ENCODE data around the gene CGREF1. TPM values are rescaled to one million over a fixed set of nuclear protein-coding genes. Genes with fewer than 3 reads are reported as not detected.
A peak's percentile ranks its signal among the peaks of the same experiment; 100 is the strongest.

Gene CGREF1
- total RNA-seq, 5 donors from 2014 or later (not counting 1 experiment from before 2014, with no cell fraction given): 0.21 to 1.1 (median 0.34) TPM; not detected in 1

GRCh38 chr2:27059141-27059820 lies 59.6 kb downstream of the CGREF1 start:
- no peak for ATAC-seq (replicated peaks in 1 of 4)
- Histone ChIP-seq H3K9me3 (no peaks in the 10 kb centered on the region), H3K36me3 (ENCODE audit: control insufficient read depth in 2 of 2, extremely low read depth in 1 of 2, insufficient read depth in 1 of 2, low read length in 1 of 2) (peaks cover 8 to 39% of the 10 kb centered on the region in 2 donors), H3K27ac (ENCODE audit: low read length) (no peak overlapping the region), H3K4me3 (ENCODE audit: control insufficient read depth in 1 of 2, extremely low read depth in 1 of 2, low read length in 1 of 2) (no peak overlapping the region), H3K4me1 (ENCODE audit: control insufficient read depth in 1 of 2, extremely low read depth in 1 of 2, insufficient read depth in 2 of 2, low read length in 2 of 2) (no peaks in the 10 kb centered on the region), H3K27me3 (replicated peaks in 1 of 2; ENCODE audit: control insufficient read depth in 2 of 2, extremely low read depth in 1 of 2, insufficient read depth in 2 of 2, low read length in 1 of 2) (no peaks in the 10 kb centered on the region)
- 96% methylated on average over 12 of the region's 15 CpGs for WGBS (ENCODE audit: insufficient coverage)
- CTCF ChIA-PET: no interaction called here
- Mint-ChIP-seq H3K36me3 (peaks cover 12% of the 10 kb centered on the region), H3K27me3 (no peaks in the 10 kb centered on the region), H3K4me3 (no peak overlapping the region), H3K27ac (no peak overlapping the region), H3K9me3 (no peaks in the 10 kb centered on the region), H3K4me1 (peaks cover 0 to 18% (median 8%) of the 10 kb centered on the region in 3 donors)
- POLR2A ChIA-PET: no interaction called here
- DNase-seq: no peak

- POLR2A ChIA-PET: interaction anchor here in 1 of 2 donors (0.5 to 0.7 kb wide), 3 partner anchors 10 to 26 kb away, joined by 3 to 5 read pairs (median 5); no protein-coding TSS in a partner anchor
- H3K27me3 Mint-ChIP-seq: no peaks in the 10 kb centered on the region
- no peaks in the 10 kb centered on the region for H3K4me1 ChIP-seq (ENCODE audit: control insufficient read depth in 1 of 2, extremely low read depth in 1 of 2, insufficient read depth in 2 of 2, low read length in 2 of 2)
- peaks cover 12% of the 10 kb centered on the region for H3K36me3 Mint-ChIP-seq
- peaks cover 8 to 40% of the 10 kb centered on the region in 2 donors for H3K36me3 ChIP-seq (ENCODE audit: control insufficient read depth in 2 of 2, extremely low read depth in 1 of 2, insufficient read depth in 1 of 2, low read length in 1 of 2)
- no peaks in the 10 kb centered on the region for H3K9me3 Mint-ChIP-seq
- no peak overlapping the region for H3K4me3 ChIP-seq (ENCODE audit: control insufficient read depth in 1 of 2, extremely low read depth in 1 of 2, low read length in 1 of 2)
- no peak overlapping the region for H3K4me3 Mint-ChIP-seq
- no peaks in the 10 kb centered on the region for H3K9me3 ChIP-seq
- H3K27ac ChIP-seq (ENCODE audit: low read length): no peak overlapping the region
- no peaks in the 10 kb centered on the region for H3K27me3 ChIP-seq (replicated peaks in 1 of 2; ENCODE audit: control insufficient read depth in 2 of 2, extremely low read depth in 1 of 2, insufficient read depth in 2 of 2, low read length in 1 of 2)
- DNase-seq (no peak), ATAC-seq (replicated peaks in 1 of 4) (no peak)
- no peak overlapping the region for H3K27ac Mint-ChIP-seq
- peaks cover 0 to 15% (median 3%) of the 10 kb centered on the region in 3 donors for H3K4me1 Mint-ChIP-seq
- CTCF ChIA-PET: no interaction called here
- 95% methylated on average over 8 of the region's 10 CpGs for WGBS (ENCODE audit: insufficient coverage)
Measured at GRCh38 chr2:27058210-27058609, 60.7 kb downstream of the CGREF1 start.

DNA sequence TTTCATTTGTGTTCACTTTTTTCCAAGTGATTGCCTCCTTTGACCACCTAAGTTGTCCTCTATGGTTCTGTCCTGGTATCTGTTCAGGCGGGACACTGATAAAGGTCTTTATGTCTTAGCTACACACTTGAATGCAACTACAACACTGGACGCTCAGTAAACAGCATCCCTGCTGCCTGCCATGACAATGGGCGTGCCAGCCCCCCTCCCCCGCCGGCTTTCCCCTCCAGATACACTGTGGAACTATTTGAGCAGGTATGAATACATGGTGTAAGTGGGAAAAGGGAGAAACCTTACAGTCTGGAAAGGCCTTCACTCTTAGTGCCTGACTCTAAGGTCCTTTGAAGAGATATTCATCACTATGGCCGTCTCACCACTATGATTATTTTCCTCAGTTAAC lies 61.7 kb downstream of the CGREF1 start:
- no peak for DNase-seq
- peaks cover 12% of the 10 kb centered on the region for H3K36me3 Mint-ChIP-seq
- Histone ChIP-seq H3K36me3 (ENCODE audit: control insufficient read depth in 2 of 2, extremely low read depth in 1 of 2, insufficient read depth in 1 of 2, low read length in 1 of 2) (peaks cover 8 to 35% of the 10 kb centered on the region in 2 donors), H3K4me1 (ENCODE audit: control insufficient read depth in 1 of 2, extremely low read depth in 1 of 2, insufficient read depth in 2 of 2, low read length in 2 of 2) (peaks cover 0 to 2% of the 10 kb centered on the region in 2 experiments), H3K27ac (ENCODE audit: low read length) (no peak overlapping the region), H3K4me3 (ENCODE audit: control insufficient read depth in 1 of 2, extremely low read depth in 1 of 2, low read length in 1 of 2) (no peak overlapping the region), H3K27me3 (replicated peaks in 1 of 2; ENCODE audit: control insufficient read depth in 2 of 2, extremely low read depth in 1 of 2, insufficient read depth in 2 of 2, low read length in 1 of 2) (no peaks in the 10 kb centered on the region), H3K9me3 (no peaks in the 10 kb centered on the region)
- no peak overlapping the region for H3K27ac Mint-ChIP-seq
- no CpG with 5 or more reads among the region's 6 CpGs for WGBS (ENCODE audit: insufficient coverage)
- H3K9me3 Mint-ChIP-seq: no peaks in the 10 kb centered on the region
- CTCF ChIA-PET: no interaction called here
- H3K4me3 Mint-ChIP-seq: no peak overlapping the region
- no peak for ATAC-seq (replicated peaks in 1 of 4)
- H3K4me1 Mint-ChIP-seq: peaks cover 3 to 16% (median 4%) of the 10 kb centered on the region in 3 donors
- H3K27me3 Mint-ChIP-seq: no peaks in the 10 kb centered on the region
- POLR2A ChIA-PET: no interaction called here

DNA sequence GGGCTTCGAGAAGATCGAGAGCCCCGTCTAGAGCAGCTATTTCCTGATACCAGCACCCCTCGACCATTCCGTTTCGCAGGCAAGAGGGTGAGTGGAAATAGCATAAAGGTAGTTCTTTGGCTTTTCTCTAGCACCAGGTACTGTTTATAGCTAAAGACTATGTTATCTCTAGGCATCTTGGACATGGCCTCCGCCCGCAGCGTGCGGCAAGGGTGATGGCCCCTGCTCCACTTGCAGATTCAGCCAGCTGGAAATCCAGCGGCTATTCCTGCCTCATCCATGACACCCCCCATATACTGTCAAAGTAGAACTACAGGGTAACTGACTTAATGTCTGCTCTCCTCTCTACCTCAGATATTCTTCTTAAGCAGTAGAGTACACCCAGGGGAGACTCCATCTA lies 64.2 kb downstream of the CGREF1 start:
- DNase-seq (no peak), ATAC-seq (replicated peaks in 1 of 4) (no peak)
- Mint-ChIP-seq H3K4me3 (no peak overlapping the region), H3K27me3 (peaks cover 9 to 10% of the 10 kb centered on the region in 2 donors), H3K4me1 (peaks cover 12 to 36% (median 14%) of the 10 kb centered on the region in 3 donors), H3K27ac (no peak overlapping the region), H3K36me3 (peaks cover 18% of the 10 kb centered on the region), H3K9me3 (no peaks in the 10 kb centered on the region)
- WGBS (ENCODE audit: insufficient coverage): 89% methylated on average over 7 of the region's 11 CpGs
- H3K9me3 ChIP-seq: no peaks in the 10 kb centered on the region
- no peak overlapping the region for H3K4me3 ChIP-seq (ENCODE audit: control insufficient read depth in 1 of 2, extremely low read depth in 1 of 2, low read length in 1 of 2)
- no peaks in the 10 kb centered on the region for H3K27me3 ChIP-seq (replicated peaks in 1 of 2; ENCODE audit: control insufficient read depth in 2 of 2, extremely low read depth in 1 of 2, insufficient read depth in 2 of 2, low read length in 1 of 2)
- POLR2A ChIA-PET: interaction anchor here in 1 of 2 donors (0.7 kb wide), 1 partner anchor 16 kb away, joined by 3 read pairs; no protein-coding TSS in a partner anchor
- H3K36me3 ChIP-seq (ENCODE audit: control insufficient read depth in 2 of 2, extremely low read depth in 1 of 2, insufficient read depth in 1 of 2, low read length in 1 of 2): peaks cover 8 to 35% of the 10 kb centered on the region in 2 donors
- peaks cover 0 to 13% of the 10 kb centered on the region in 2 experiments for H3K4me1 ChIP-seq (ENCODE audit: control insufficient read depth in 1 of 2, extremely low read depth in 1 of 2, insufficient read depth in 2 of 2, low read length in 2 of 2)
- CTCF ChIA-PET: no interaction called here
- H3K27ac ChIP-seq (ENCODE audit: low read length): no peak overlapping the region

GRCh38 chr2:27053776-27054175 lies 65.2 kb downstream of the CGREF1 start:
- Mint-ChIP-seq H3K9me3 (no peaks in the 10 kb centered on the region), H3K4me3 (peak overlapping the region in 2 of 3 donors; percentile 1 to 5), H3K27ac (peak overlapping the region in 1 of 2 donors; percentile 49), H3K4me1 (peaks cover 18 to 41% (median 20%) of the 10 kb centered on the region in 3 donors), H3K36me3 (peaks cover 18% of the 10 kb centered on the region), H3K27me3 (peaks cover 9 to 10% of the 10 kb centered on the region in 2 donors)
- ChIA-PET POLR2A (no interaction called here), CTCF (interaction anchor here in 1 of 2 donors (0.6 kb wide), 1 partner anchor 27 kb away, joined by 6 read pairs; no protein-coding TSS in a partner anchor)
- Histone ChIP-seq H3K4me3 (ENCODE audit: control insufficient read depth in 1 of 2, extremely low read depth in 1 of 2, low read length in 1 of 2) (no peak overlapping the region), H3K9me3 (no peaks in the 10 kb centered on the region), H3K27me3 (replicated peaks in 1 of 2; ENCODE audit: control insufficient read depth in 2 of 2, extremely low read depth in 1 of 2, insufficient read depth in 2 of 2, low read length in 1 of 2) (no peaks in the 10 kb centered on the region), H3K36me3 (ENCODE audit: control insufficient read depth in 2 of 2, extremely low read depth in 1 of 2, insufficient read depth in 1 of 2, low read length in 1 of 2) (peaks cover 8 to 34% of the 10 kb centered on the region in 2 donors), H3K27ac (ENCODE audit: low read length) (no peak overlapping the region), H3K4me1 (ENCODE audit: control insufficient read depth in 1 of 2, extremely low read depth in 1 of 2, insufficient read depth in 2 of 2, low read length in 2 of 2) (peaks cover 3 to 19% of the 10 kb centered on the region in 2 experiments)
- DNase-seq (no peak), ATAC-seq (replicated peaks in 1 of 4) (no peak)
- WGBS (ENCODE audit: insufficient coverage): 89% methylated on average over 8 of the region's 8 CpGs

GRCh38 chr2:27053321-27053720 lies 65.6 kb downstream of the CGREF1 start:
- POLR2A ChIA-PET: no interaction called here
- H3K27ac Mint-ChIP-seq: peak overlapping the region; percentile 33 to 89
- 95% methylated on average over 10 of the region's 11 CpGs for WGBS (ENCODE audit: insufficient coverage)

More at GRCh38 chr2:27053321-27053720, 65.6 kb downstream of the CGREF1 start:
- peaks cover 9 to 10% of the 10 kb centered on the region in 2 donors for H3K27me3 Mint-ChIP-seq
- CTCF ChIA-PET: interaction anchor here in 1 of 2 donors (1.3 kb wide), 1 partner anchor 15 kb away, joined by 5 read pairs; no protein-coding TSS in a partner anchor
- peaks cover 18% of the 10 kb centered on the region for H3K36me3 Mint-ChIP-seq
- Histone ChIP-seq H3K4me3 (ENCODE audit: control insufficient read depth in 1 of 2, extremely low read depth in 1 of 2, low read length in 1 of 2) (no peak overlapping the region), H3K9me3 (no peaks in the 10 kb centered on the region), H3K27ac (ENCODE audit: low read length) (no peak overlapping the region), H3K4me1 (ENCODE audit: control insufficient read depth in 1 of 2, extremely low read depth in 1 of 2, insufficient read depth in 2 of 2, low read length in 2 of 2) (peaks cover 3 to 19% of the 10 kb centered on the region in 2 experiments), H3K27me3 (replicated peaks in 1 of 2; ENCODE audit: control insufficient read depth in 2 of 2, extremely low read depth in 1 of 2, insufficient read depth in 2 of 2, low read length in 1 of 2) (no peaks in the 10 kb centered on the region), H3K36me3 (ENCODE audit: control insufficient read depth in 2 of 2, extremely low read depth in 1 of 2, insufficient read depth in 1 of 2, low read length in 1 of 2) (peaks cover 8 to 32% of the 10 kb centered on the region in 2 donors)
- peak overlapping the region in 2 of 3 donors; percentile 86 to 93 for H3K4me3 Mint-ChIP-seq
- no peak for DNase-seq
- no peaks in the 10 kb centered on the region for H3K9me3 Mint-ChIP-seq
- peaks cover 18 to 41% (median 20%) of the 10 kb centered on the region in 3 donors for H3K4me1 Mint-ChIP-seq
- no peak for ATAC-seq (replicated peaks in 1 of 4)

Measured in T-cell (primary cell).